ENCODE measurements around the gene C5AR2.
A peak's percentile ranks its signal among the peaks of the same experiment; 100 is the strongest.
"Not testable (repeated sequence)": the region's sequence is repeated elsewhere in the genome, so short reads cannot be mapped to it uniquely, and the experiment has no call there.

C5AR2 gene

GRCh38 chr19:47331931-47332547, at the start of gene C5AR2:
TSS of gene C5AR2 (plus strand) at chr19:47332175. CDS start at chr19:47340800, 8,625 bp downstream.
- no peak for DNase-seq

GRCh38 chr19:47283405-47284059, 48.4 kb upstream of the C5AR2 start:
- DNase-seq, result no peak

- no peak for DNase-seq
Observed at GRCh38 chr19:47284324-47284899, 47.6 kb upstream of the C5AR2 start.

DNA sequence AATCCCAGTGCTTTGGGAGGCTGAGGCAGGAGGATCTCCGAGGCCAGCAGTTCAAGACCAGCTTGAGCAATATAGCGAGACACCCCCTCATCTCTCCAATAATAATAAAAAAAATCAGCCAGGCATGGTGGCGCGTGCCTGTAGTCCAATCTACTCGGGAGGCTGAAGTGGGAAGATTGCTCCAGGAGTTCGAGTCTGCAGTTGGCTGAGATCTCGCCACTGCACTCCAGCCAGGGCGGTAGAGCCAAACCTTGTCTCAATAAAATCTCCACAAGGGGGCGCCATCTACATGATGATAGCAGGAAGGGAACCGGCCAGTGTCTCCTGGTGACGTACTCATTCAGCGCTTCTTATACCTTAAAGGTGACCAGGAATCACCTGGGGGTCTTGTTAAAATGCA, 35.9 kb upstream of the C5AR2 start:
- peak; percentile 60 for DNase-seq

DNA sequence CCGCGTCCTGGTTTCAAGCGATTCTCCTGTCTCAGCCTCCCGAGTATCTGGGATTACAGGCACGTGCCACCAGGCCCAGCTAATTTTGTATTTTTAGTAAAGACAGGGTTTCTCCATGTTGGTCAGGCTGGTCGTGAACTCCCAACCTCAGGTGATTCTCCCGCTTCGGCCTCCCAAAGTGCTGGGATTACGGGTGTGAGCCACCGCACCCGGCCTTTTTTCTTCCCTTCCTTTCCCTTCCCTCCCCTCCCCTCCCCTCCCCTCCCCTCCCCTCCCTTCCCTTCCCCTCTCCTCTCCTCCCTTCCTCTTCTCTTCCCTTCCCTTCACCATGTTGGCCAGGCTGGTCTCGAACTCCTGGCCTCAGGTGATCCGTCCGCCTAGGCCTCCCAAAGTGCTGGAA, 31.1 kb upstream of the C5AR2 start:
- not testable (repeated sequence) for DNase-seq

GRCh38 chr19:47302249-47302648, 29.7 kb upstream of the C5AR2 start:
- no peak for DNase-seq

- DNase-seq, result no peak
Observed at GRCh38 chr19:47303966-47304365, 28.0 kb upstream of the C5AR2 start.

- peak; percentile 60 for DNase-seq
Observed at GRCh38 chr19:47305309-47305751, 26.6 kb upstream of the C5AR2 start.

- DNase-seq, result no peak
Observed at GRCh38 chr19:47306303-47306702, 25.7 kb upstream of the C5AR2 start.

- DNase-seq, result no peak
Observed at GRCh38 chr19:47309038-47309437, 22.9 kb upstream of the C5AR2 start.

DNA sequence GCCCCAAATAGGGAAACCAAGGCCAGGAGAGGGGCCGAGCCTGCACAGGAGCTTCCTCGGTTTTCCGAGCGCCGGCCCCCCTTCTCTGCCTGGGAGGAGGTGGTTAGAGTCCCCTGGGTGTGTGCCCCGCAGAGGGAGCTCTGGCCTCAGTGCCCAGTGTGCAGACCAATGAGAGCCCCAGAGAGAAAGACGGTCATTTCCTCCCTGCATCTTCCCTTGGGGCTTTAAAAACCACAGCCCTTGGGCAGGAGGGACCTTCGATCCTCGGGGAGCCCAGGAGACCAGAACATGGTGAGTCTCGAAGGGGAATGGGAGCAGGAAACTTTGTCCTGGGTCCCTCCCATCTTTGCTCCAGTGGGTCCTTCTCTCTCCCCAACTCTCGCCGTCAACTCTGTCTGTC, 22.4 kb upstream of the C5AR2 start, which contains the start of gene C5AR1:
TSS of gene C5AR1 (plus strand) at position 254 of the 400 bp plus-strand sequence. CDS start at position 289, 35 bp downstream.
- DNase-seq, result no peak

- no peak for DNase-seq
Observed at GRCh38 chr19:47310323-47310722, 21.7 kb upstream of the C5AR2 start.

DNA sequence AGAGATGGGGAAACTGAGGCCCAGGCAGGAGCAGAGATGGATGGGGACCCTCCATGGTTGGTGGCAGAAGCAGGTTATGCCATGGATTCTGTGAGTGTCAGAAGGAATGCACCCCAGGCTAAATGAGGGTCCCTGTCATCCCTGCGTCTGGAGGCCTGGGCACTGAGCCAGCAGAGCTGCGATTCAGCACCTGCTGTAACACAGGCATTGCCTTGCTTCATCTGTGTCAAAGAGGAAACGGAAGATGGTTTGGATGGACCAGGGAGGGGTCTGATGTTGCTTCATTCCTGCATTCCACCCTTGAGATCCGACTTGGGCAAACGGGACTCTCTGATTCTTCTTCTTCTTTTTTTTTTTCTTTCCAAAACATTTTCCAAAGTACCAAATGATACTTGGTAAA, 21.2 kb upstream of the C5AR2 start:
- DNase-seq, result no peak

DNA sequence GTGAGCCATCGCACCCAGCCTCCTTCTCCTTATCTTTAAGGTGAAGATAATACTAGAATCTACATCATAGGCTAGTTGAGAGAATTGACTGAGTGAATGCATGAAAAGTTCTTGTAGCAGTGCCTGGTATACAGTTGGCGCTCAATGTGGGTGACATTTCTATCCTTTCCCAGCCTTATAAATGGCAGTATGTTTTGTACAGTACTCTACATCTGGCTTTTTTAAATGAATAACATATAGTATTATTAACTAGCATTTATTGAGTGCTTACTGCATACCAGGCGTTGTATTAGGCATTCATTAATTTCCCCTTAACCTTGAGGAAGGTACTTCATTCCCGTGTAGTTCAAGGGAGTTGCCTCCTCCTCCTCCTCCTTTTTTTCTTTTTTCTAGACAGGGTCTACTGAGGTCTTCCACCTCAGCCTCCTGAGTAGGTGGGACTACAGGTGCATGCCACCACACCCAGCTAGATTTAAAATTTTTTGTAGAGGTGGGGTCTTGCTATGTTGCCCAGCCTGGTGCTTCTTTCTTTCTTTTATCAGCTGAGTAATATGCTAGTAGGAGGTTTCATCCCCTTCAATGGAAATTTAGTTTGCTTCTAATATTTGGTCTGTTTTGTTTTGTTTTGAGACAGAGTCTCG, 19.5 kb upstream of the C5AR2 start:
- DNase-seq, result no peak

DNA sequence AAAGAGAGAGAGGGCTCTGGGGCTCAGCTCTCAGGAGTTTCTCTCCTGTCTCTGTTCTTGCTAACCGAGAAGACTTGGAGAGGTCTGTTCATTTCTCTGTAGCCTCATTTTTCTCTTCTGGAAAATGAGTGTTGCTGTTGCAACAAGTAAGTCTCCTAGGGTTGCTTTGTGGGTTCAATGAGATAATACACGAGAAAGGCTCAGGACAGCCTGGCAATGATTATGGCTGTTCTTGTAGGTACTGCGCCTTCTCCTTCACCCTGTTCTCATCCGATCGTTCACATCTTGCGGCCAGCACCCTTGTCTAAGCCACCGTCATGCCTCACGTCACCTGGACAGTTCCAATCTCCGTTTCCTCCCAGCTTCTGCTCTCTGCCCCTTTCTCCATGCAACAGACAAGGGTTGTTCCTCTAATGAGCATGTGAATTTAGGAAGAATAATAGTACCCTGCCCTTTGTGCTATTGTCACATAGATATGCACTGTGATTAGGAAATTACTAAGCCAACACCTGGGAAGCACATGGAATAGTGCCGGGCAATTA, 18.1 kb upstream of the C5AR2 start:
- no peak for DNase-seq

- DNase-seq, result peak; percentile 32
Observed at GRCh38 chr19:47315125-47315821, 16.7 kb upstream of the C5AR2 start.

DNA sequence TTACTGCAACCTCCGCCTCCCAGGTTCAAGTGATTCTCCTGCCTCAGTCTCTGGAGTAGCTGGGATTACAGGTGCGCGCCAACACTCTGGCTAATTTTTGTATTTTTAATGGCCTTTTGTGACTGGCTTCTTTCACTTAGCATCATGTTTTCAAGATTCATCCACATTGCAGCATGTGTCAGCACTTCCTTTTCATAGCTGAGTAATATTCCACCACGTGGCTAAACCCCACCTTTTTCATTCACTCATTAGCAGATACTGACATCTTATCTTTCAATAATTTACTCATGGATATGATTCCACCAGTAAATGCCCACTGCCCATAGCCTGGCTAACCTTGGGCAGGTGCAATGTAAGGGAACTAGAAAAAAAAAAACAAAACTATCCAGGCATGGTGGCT, 15.5 kb upstream of the C5AR2 start:
- DNase-seq, result no peak

DNA sequence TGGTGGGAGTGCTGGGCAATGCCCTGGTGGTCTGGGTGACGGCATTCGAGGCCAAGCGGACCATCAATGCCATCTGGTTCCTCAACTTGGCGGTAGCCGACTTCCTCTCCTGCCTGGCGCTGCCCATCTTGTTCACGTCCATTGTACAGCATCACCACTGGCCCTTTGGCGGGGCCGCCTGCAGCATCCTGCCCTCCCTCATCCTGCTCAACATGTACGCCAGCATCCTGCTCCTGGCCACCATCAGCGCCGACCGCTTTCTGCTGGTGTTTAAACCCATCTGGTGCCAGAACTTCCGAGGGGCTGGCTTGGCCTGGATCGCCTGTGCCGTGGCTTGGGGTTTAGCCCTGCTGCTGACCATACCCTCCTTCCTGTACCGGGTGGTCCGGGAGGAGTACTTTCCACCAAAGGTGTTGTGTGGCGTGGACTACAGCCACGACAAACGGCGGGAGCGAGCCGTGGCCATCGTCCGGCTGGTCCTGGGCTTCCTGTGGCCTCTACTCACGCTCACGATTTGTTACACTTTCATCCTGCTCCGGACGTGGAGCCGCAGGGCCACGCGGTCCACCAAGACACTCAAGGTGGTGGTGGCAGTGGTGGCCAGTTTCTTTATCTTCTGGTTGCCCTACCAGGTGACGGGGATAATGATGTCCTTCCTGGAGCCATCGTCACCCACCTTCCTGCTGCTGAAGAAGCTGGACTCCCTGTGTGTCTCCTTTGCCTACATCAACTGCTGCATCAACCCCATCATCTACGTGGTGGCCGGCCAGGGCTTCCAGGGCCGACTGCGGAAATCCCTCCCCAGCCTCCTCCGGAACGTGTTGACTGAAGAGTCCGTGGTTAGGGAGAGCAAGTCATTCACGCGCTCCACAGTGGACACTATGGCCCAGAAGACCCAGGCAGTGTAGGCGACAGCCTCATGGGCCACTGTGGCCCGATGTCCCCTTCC, 11.8 kb upstream of the C5AR2 start:
- no peak for DNase-seq

- no peak for DNase-seq
Observed at GRCh38 chr19:47321630-47322029, 10.3 kb upstream of the C5AR2 start.

- no peak for DNase-seq
Observed at GRCh38 chr19:47322058-47322457, 9.9 kb upstream of the C5AR2 start.

DNA sequence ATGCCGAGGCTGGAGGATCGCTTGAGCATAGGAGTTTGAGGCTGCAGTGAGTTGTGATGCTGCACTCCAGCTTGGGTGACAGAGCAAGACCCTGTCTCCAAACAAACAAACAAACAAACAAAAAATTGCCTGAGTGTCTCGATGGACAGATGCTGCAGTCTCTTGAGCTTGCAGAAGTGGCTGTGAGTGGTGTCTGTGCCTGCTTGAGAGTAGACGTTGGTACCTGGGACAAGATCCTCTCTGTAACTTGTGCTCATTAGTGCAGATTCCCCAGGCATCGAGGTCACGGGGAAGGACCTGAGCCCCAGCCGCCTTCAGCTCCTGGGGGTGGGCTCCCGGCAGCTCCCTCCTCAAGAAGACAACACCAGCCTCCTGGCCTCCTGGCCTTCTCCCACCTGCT, 8.6 kb upstream of the C5AR2 start:
- no peak for DNase-seq

DNA sequence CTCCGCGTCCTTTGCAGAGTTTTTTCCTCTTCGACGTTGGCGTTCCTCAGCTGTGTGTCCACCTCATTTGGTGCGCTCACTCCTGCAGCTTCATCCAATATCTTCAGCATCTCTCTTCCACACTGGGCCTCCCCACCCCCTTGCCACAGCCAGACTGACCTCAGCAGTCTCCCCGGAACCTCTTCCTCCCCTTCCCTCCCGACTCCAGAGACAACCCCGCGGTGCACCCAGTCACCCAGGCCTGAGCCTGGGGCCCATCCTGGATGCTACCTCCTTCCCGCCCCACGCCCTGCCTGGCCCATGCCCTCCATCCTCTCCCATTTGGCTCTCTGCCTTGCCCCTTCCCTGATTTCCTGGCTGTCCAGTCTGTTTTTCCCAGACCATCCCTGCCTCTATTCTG, 8.1 kb upstream of the C5AR2 start:
- DNase-seq, result no peak

Data from stimulated activated CD4-positive, alpha-beta T cell treated with anti-CD3 and anti-CD28 coated beads, Interleukin-4, amount 100 ng/mL, for 1 hour (primary cell).